WTC11 (cell line): ENCODE results near the gene ERBB4.

ENCODE experiments used
- CDX4 ChIP-seq: fragments of 250-450 bp; sonication (Bioruptor Pico); IDR thresholded peaks from 2 replicates; pipeline ENCODE4 v1.9.0; 2021; ENCODE audit warnings: moderate library complexity, mild to moderate bottlenecking, inconsistent platforms, borderline replicate concordance
- CTCF ChIP-seq: fragments of 200-600 bp; IDR thresholded peaks from 2 replicates; pipeline ENCODE4 v1.8.0; 2022; ENCODE audit warnings: antibody characterized with exemption
- E2F4 ChIP-seq: sonication (generic); formaldehyde crosslinking; IDR thresholded peaks from 2 replicates; pipeline ENCODE4 v1.8.1; 2022; ENCODE audit warnings: low read depth, mild to moderate bottlenecking, moderate library complexity, missing genetic modification reagents, borderline replicate concordance
- GRHL2 ChIP-seq: fragments of 250-450 bp; sonication (Bioruptor Pico); IDR thresholded peaks from 2 replicates; pipeline ENCODE4 v1.8.0; 2022; ENCODE audit warnings: mild to moderate bottlenecking, moderate library complexity; ENCODE audit not compliant: insufficient replicate concordance, severe bottlenecking
- JUN ChIP-seq: sonication (generic); formaldehyde crosslinking; IDR thresholded peaks from 2 replicates; pipeline ENCODE4 v1.8.0; 2023; ENCODE audit warnings: mild to moderate bottlenecking, missing genetic modification reagents
- MLX ChIP-seq: sonication (generic); formaldehyde crosslinking; IDR thresholded peaks from 2 replicates; pipeline ENCODE4 v1.8.1; 2023; ENCODE audit warnings: mild to moderate bottlenecking, missing genetic modification reagents, moderate library complexity
- NFYB ChIP-seq: sonication (generic); formaldehyde crosslinking; conservative IDR thresholded peaks from 2 replicates; pipeline ENCODE4 v1.8.0; 2022; ENCODE audit warnings: low read depth, missing genetic modification reagents
- STAT6 ChIP-seq: sonication (generic); formaldehyde crosslinking; conservative IDR thresholded peaks from 2 replicates; pipeline ENCODE4 v1.8.1; 2023; ENCODE audit warnings: mild to moderate bottlenecking, low read depth, missing genetic modification reagents, moderate library complexity
- TCF7 ChIP-seq: sonication (generic); formaldehyde crosslinking; IDR thresholded peaks from 2 replicates; pipeline ENCODE4 v1.8.0; 2022; ENCODE audit warnings: mild to moderate bottlenecking, low read depth, missing genetic modification reagents, moderate library complexity
- USF2 ChIP-seq: sonication (generic); formaldehyde crosslinking; IDR thresholded peaks from 2 replicates; pipeline ENCODE4 v1.8.1; 2023; ENCODE audit warnings: mild to moderate bottlenecking, missing genetic modification reagents, moderate library complexity
- ZNF121 ChIP-seq: sonication (generic); formaldehyde crosslinking; IDR thresholded peaks from 2 replicates; pipeline ENCODE4 v1.8.0; 2023; ENCODE audit warnings: missing genetic modification reagents
- ZNF416 ChIP-seq: fragments of 250-450 bp; sonication (Bioruptor Pico); IDR thresholded peaks from 2 replicates; pipeline ENCODE4 v1.9.0; 2021; ENCODE audit warnings: mild to moderate bottlenecking, inconsistent platforms

GRCh38 chr2:212535996-212536816 is 2.4 kb downstream of the ERBB4 start:
- TF ChIP-seq NFYB (no peak), CTCF (no peak), MLX (no peak), ZNF416 (CRISPR knock-in tag) (no peak), E2F4 (CRISPR knock-in tag) (no peak), CDX4 (CRISPR knock-in tag) (no peak), STAT6 (CRISPR knock-in tag) (no peak), ZNF121 (no peak), USF2 (CRISPR knock-in tag) (no peak), JUN (CRISPR knock-in tag) (no peak), GRHL2 (CRISPR knock-in tag) (no peak), TCF7 (CRISPR knock-in tag) (no peak)
